Epidermal melanocyte (primary cell): ENCODE measurements around the gene FEZF1.

ENCODE experiments used
- DNase-seq: peaks from one replicate; pipeline ENCODE4 v3.0.0; 2011; ENCODE audit warnings: low spot score; ENCODE audit not compliant: insufficient read length

FEZF1 gene

DNA sequence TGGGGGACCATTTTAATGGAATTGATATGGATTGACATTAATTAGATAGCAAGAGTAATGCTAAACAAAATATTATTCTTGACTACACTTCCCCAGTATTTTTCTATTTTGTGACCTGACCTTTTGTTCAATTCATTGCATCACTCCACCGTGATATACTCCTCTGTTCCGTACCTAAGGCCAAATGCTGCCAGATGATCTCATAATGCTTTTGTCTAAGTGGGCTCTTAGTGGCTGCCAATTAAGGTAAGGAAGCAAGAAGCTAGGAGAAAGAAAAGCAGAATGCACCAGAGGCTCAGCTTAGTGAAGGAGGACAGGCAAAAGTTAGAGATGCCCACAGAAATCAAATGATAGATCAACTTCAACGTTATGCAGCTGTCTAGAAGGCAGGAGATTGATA, 36.4 kb downstream of the FEZF1 start:
- DNase-seq: no peak

DNA sequence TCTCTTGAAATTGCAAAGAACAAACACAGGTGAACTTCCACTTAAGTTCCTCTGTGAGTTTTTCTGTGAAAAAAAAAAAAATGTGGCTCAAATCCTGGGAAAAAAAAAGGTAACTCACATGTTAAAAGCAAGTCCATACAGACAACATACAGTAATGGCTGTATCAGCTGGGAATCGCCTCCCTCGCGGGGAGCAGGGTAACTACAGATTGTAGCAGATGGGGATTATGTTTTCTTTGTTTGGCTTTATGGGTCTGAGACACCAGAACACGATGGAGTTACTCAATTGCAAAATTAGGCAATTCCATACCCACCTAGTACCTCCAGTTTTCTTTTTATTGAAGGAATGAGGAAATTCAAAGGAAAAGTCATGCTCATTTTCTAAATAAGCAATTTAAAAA, 42.3 kb downstream of the FEZF1 start:
- DNase-seq: no peak

DNA sequence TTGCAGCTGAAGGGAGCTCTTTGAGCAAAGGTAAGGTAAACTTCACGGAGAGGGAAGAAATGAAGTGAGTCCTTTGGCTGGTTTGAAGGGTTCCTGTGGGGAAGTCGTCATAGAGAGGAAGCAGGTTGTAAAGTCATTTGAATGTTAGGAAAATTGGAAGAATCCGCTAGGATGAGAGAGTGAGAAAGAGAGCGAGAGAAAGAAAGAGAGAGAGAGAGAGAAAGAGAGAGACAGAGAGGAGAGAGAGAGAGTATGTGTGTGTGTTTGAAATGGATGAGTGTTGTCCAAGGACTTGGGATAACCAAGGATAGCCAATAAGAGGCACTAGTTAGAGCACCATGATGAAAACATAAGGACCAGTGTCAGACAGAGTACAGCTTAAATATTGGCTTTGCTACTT, 43.1 kb downstream of the FEZF1 start:
- no peak for DNase-seq

DNA sequence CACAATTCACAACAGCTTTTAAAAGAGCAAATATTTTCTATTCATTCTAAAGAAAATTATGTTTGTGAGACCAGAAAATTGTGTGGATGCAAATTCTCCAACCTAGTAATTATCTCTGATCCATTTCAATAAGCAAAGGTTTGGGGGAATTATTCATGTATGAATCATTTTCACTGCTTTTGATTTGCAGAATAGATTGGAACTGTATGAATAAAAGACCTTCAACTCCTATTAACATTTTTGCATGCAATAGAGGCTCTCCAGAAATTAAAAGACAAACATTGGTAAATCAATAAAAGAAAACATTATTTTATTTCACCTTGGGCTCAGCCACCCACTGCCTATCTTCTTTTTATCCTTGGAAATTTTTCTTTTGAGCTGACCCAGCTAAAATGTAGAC, 43.5 kb downstream of the FEZF1 start:
- no peak for DNase-seq

DNA sequence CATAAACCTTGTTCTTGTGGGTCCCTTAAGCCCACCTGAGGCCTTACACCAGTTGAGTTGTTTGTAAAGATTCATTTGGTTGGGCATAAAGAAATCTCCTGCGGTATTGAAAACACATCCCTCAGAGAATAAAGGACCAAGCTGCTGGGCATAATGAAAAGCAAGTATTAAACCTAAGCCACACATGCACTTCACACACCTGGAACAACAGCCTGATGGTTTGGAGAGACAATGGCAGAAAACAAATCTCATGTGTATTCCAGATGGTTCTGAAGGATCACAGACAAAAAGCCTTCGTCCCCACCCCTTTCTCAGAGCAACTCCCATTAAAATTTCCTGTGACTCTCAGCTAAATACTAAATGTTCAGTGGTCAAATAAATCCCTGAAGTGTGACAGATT, 44.2 kb downstream of the FEZF1 start:
- no peak for DNase-seq

DNA sequence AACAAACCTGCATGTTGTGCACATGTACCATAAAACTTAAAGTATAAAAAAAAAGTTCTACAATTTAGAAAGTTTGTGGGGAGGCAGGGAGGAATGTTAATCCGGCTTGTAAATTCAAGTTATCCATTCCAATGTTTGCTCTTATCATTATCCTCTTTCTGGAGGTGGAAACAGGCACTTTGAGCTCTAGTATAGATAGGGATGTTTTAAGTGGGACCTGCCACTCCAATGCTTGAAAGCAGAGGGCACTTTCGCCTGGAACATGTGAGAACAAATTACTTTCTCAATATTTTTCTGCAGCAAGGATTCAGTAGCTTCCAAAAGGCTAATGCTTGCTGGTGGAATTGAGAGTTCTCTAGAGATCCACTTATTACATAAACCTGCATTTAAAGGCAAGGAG, 45.6 kb downstream of the FEZF1 start:
- DNase-seq: no peak

DNA sequence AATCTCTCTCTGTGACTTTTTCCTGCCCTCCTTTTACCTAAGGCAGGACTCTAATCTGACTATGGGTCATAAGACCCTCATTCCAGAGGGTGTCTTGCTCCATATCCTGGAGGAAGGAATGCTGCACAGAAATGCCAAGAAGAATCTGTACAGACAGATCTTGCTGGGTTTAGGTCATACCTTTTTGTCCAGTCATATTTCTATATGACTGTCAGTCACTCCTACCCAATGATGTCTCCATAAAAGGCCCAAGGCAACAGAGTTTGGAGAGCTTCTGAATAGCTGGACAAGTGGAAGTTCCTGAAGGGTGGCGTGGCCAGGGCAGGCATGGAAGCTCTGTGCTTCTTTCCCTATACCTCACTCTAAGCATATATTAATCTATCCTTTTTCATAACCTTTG, 47.5 kb downstream of the FEZF1 start:
- DNase-seq: no peak

DNA sequence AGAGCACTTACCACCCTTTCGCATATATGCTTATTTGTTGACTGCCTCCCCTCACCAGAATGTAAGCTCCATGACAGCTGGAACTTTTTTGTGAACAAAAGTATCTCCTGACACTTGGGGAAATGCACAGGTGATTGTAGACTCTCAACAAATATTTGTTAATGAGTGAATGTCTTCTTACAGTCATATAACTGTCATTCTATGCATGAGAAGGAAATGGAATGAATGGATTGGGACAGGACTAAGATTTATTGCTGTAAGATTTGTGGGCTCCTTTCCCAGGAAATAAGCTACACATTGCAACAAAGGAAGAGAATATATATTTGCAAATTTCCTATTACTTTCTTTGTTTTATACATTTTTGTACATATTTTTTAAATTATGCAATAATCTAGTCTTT, 48.5 kb downstream of the FEZF1 start:
- DNase-seq: no peak

DNA sequence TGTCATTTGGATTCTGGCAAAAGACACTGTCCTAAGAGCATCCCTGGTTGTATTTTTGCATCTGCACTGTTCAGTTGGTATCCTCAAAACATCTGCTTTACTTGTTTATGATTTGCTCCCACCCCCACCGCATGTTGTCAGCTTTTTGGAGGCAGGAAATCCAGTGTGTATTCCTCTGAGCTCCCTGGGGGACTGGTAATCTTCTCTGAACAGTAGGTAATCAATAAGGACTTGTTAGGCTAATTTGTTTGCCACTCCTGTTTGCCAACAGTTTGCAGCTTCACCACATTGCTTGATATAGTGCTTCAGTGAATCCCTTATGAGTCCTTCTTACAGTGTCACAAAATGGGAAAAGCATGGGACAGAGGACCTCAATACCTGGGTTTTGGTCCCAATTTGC, 49.1 kb downstream of the FEZF1 start:
- no peak for DNase-seq
